Stimulated activated CD4-positive, alpha-beta T cell treated with anti-CD3 and anti-CD28 coated beads, Interleukin-4, amount 100 ng/mL, for 24 hours (primary cell): Measurements from ENCODE around the gene CNNM1.
A peak's percentile ranks its signal among the peaks of the same experiment; 100 is the strongest.

Source experiments
- DNase-seq: peaks from one replicate; pipeline ENCODE4 v3.0.0-alpha.2; 2020

Gene CNNM1

GRCh38 chr10:99424656-99425055 lies 95.5 kb downstream of the CNNM1 start:
- DNase-seq, result no peak

GRCh38 chr10:99425204-99425603 lies 96.0 kb downstream of the CNNM1 start:
- DNase-seq, result no peak

- no peak for DNase-seq
Measured at GRCh38 chr10:99426689-99427088, 97.5 kb downstream of the CNNM1 start.

DNA sequence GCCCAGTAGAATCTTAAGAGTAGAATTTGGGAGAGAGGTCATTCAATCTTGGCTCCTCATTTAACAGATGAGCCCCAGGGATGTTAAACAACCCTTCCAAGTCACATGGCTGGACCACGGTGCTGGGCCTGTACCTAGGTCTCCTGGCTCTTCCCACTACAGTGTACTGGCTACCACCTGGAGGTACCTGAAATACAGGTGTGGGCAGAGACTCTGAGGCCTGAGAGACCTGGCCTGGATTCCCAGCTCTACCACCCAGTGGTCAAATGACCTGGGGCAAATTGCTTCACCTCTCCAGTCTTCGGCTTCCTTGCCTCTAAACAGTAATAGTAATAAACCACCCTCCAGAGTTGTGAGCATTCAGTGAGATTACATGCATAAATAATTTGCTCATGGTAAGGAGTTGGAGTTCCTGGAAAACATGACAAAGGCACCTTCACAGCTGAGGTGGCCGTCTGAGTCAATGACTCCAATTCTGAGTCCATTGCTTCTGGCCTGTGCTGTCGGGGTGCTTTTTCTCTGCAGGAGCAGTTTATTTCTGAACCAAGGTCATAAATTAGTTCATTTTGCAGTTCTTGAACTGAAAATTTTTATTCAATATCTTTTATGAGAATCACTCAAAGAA lies 98.5 kb downstream of the CNNM1 start:
- DNase-seq, result no peak

GRCh38 chr10:99429517-99430095 lies 100.5 kb downstream of the CNNM1 start:
- DNase-seq, result no peak

- DNase-seq, result no peak
Measured at GRCh38 chr10:99430116-99430450, 100.9 kb downstream of the CNNM1 start.

GRCh38 chr10:99430451-99431189 lies 101.5 kb downstream of the CNNM1 start, which contains the start of gene GOT1:
Gene GOT1 (minus strand): TSS chr10:99430624. CDS start chr10:99430565, 59 bp downstream.
- peak; percentile 98 for DNase-seq

GRCh38 chr10:99431190-99431760 lies 102.1 kb downstream of the CNNM1 start:
- peak; percentile 15 for DNase-seq

DNA sequence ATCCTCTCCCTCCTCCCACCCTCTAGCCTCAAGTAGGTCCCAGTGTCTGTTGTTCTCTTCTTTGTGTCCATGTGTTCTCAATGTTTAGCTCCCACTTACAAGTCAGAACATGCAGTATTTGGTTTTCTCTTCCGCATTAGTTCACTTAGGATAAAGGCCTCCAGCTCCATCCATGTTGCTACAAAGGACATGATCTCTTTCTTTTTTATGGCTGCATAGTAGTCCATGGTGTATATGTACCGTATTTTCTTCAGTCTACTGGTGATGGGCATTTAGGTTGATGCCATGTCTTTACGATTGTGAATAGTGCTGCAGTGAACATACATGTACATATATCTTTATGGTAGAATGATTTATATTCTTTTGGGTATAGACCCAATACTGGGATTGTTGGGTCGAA lies 102.9 kb downstream of the CNNM1 start:
- DNase-seq, result no peak

- DNase-seq, result no peak
Measured at GRCh38 chr10:99432881-99433280, 103.7 kb downstream of the CNNM1 start.

DNA sequence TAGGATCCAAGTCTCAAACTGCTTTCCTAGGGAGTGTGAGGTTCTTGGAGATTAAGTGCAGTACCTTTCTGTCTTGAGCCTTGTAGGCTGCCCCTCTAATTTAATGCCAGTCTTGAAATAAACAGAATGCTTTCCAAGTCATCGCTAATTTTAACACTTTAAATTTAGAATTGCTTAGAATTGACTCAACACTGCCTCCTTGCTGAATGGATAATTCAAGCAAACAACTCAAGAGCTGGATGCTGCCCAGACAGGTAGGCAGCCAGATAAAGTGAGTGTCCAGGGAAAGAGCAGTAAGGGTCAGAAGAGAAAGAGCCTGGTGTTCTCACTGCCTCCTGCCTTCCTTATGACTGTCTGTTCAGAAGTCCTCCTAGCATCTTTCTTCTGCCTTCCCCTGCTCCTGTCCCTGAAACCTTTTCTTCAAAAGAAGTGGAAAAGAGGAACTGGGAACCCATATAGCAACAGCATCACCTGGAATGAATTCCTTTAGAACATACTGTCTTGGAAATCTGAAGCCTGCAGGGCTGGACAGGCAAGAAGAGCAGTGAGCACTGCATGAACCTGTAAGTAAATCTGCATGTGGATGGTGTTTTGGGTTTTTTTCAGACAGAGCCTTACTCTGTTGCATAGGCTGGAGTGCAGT lies 104.3 kb downstream of the CNNM1 start:
- no peak for DNase-seq

DNA sequence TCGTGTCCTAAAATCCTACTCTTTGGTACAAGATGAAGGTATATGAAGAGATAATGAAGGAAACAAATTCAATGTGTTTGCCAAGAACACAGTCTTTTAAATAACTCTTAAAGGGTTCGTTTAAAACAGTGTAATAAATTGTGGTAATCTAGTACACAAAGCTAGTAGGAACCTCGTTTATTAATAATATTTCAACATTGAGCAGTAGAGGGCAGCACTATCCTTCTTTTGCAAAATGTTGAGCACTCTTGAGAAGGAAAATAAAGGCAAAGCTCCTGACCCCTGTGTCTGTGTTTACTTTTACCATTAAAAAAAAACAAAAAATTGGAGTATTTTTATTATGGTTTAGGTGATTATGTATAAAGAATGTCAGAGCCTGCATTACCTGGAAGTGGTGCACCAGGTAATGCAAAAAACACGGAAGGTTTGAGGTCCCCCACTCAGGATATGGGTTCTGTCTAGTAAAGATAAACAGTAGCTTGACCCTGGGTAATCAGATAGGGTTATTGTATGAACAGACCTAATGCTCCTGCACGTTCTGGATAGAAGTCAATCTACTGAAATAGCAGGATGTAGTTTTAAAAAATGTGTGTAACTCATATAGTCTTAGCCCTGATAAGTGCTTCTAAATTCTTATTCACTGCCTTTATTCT lies 107.0 kb downstream of the CNNM1 start:
- no peak for DNase-seq

DNA sequence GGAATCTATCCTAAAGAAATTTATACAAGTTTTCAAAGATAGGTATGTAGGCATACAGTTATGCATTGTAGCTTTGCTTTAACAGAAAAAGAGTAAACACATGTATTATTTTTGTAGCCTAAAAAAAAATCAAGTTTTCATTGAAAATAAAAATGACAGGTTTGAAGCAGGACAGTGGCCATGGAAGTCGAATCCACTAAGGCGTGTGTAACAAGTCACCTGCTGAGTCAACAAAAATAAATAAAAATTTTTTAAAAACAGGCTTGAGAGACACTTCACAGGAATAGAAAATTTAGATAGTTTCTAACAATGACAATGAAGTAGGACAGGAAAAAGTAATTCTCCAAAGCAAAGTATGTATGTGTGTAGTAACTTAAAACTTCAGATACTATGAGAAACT lies 109.7 kb downstream of the CNNM1 start:
- no peak for DNase-seq

- DNase-seq, result no peak
Measured at GRCh38 chr10:99442394-99442793, 113.2 kb downstream of the CNNM1 start.

DNA sequence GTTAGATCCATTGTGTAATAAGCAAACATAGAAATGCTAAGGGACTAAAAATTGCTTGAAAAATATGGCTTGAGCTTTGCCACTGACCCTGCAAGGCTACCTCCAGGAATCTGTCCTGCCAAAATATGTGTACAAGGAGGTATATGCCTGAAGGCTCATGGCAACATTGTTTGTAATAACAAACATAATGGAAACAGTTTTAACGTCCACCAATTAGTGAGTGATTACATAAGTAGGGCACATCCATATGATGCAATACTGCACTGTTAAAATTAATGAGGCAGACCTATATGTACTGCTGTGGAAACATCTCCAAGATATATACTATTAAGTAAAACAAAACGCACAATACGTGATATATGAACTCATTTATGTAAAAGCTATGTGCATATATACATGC lies 114.3 kb downstream of the CNNM1 start:
- no peak for DNase-seq
